Breast epithelium (tissue), 4 donors: ENCODE measurements around the gene TXLNG. TPM values are rescaled to one million over a fixed set of nuclear protein-coding genes. Genes with fewer than 3 reads are reported as not detected.
A peak's percentile ranks its signal among the peaks of the same experiment; 100 is the strongest.

Experiments
- DNase-seq, 2 donors: peaks; one replicate each; pipeline ENCODE4 v3.0.0-alpha.2; 2019; ENCODE audit warnings: low spot score in 2 of 2
- H3K27ac ChIP-seq, 2 donors: fragments of 200-600 bp; sonication (generic) in 1 of 2; one replicate each; pipeline ENCODE4 v1.5.1; 2016 to 2019; ENCODE audit warnings: mild to moderate bottlenecking in 1 of 2
- H3K27me3 ChIP-seq, 2 donors: fragments of 200-600 bp; sonication (generic) in 1 of 2; one replicate each; pipeline versions ENCODE4 v1.5.1 to v1.6.0; 2017 to 2019; ENCODE audit warnings: control low read depth in 1 of 2, mild to moderate bottlenecking in 1 of 2
- H3K36me3 ChIP-seq: fragments of 200-600 bp; one replicate; pipeline ENCODE4 v1.5.1; 2019
- H3K4me1 ChIP-seq, 2 donors: fragments of 200-600 bp; sonication (generic); one replicate each; pipeline ENCODE4 v1.5.1; 2016 to 2019; ENCODE audit warnings: control low read depth in 1 of 2
- H3K4me3 ChIP-seq, 3 donors: fragments of 200-600 bp; sonication (generic); 1 replicate in 2 of 3; 2 replicates in 1 of 3; pipeline ENCODE4 v1.5.1; 2016 to 2019; ENCODE audit warnings: mild to moderate bottlenecking in 3 of 3, moderate library complexity in 2 of 3
- H3K9me3 ChIP-seq, 2 donors: fragments of 200-600 bp; sonication (generic) in 1 of 2; one replicate each; pipeline ENCODE4 v1.5.1; 2016 to 2019; ENCODE audit warnings: control low read depth in 1 of 2
- POLR2A ChIP-seq: fragments of 450-650 bp; IDR thresholded peaks from one replicate; pipeline ENCODE4 v1.6.1; 2016; ENCODE audit warnings: antibody characterized with exemption, mild to moderate bottlenecking, moderate library complexity
- POLR2AphosphoS5 ChIP-seq, 3 donors: sonication (generic); formaldehyde crosslinking; IDR thresholded peaks; one replicate each; pipeline ENCODE4 v1.6.1; 2017; ENCODE audit warnings: antibody characterized with exemption in 3 of 3
- intact Hi-C: fragments of 100-400 bp; cut with DNase I; formaldehyde crosslinking; loops from one replicate; pipeline ENCODE4 v1.15.1; 2023; ENCODE audit warnings: low total_unique reads
- total RNA-seq, 3 donors: library from RNA; depleted of rRNA; stranded (reverse); fragments of >200 nt; gene quantifications; one replicate each; pipeline ENCODE4 v1.1.0, GENCODE V29; 2016
- TF ChIP-seq, protein P1 (sequence below), 3 donors: fragments of 450-650 bp; IDR thresholded peaks; one replicate each; pipeline ENCODE4 v1.5.1; 2016 to 2017; ENCODE audit warnings: antibody characterized with exemption in 3 of 3, mild to moderate bottlenecking in 3 of 3, moderate library complexity in 3 of 3

TXLNG gene
- total RNA-seq, 3 donors from 2014 or later, result 23.7 to 31.5 (median 25.2) TPM

DNA sequence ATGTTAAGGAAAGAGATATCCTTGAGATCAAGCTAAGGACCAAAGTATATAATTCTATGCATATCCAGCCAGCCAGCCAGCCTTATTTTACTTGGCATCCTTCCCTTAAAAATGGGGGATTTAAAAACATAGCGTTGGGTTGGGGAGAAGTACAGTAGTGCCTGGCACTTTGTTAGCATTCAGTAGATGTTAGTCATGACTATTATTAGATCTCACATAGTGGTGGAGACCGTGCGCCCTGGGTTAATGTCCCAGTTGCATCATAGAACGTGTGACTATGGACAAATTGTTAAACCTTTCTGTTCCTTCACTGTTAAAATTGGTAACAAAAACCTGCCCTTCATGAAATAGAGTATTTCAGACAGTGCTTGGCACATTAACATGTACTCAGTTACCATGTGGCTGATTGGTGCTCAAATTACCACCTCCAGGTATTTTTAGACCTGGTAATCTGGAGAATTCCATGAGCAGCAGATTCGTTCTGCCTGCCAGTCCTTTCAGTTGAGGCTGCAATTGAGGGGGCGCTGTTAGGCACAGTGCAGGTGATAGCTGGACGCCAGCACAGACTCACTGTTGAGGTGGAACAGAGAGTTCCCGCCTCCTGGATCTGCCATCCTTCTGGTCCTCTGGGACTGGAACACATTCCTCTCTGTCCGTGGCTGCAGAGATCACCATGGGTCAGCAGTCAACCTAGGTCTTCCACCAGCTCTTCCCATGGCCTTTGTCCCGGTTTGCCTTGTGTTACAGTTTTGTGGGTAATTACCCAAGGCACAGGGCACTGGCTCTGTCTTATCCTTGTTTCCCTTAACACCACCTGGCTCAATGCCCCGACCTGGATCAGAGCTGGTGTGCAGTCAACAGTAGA lies 52.2 kb downstream of the TXLNG start:
- no peak for DNase-seq
- no peak for TF ChIP-seq POLR2AphosphoS5 (IDR thresholded peaks at IDR 0.05)
- no peak for TF ChIP-seq POLR2A
- TF ChIP-seq, protein P1, sequence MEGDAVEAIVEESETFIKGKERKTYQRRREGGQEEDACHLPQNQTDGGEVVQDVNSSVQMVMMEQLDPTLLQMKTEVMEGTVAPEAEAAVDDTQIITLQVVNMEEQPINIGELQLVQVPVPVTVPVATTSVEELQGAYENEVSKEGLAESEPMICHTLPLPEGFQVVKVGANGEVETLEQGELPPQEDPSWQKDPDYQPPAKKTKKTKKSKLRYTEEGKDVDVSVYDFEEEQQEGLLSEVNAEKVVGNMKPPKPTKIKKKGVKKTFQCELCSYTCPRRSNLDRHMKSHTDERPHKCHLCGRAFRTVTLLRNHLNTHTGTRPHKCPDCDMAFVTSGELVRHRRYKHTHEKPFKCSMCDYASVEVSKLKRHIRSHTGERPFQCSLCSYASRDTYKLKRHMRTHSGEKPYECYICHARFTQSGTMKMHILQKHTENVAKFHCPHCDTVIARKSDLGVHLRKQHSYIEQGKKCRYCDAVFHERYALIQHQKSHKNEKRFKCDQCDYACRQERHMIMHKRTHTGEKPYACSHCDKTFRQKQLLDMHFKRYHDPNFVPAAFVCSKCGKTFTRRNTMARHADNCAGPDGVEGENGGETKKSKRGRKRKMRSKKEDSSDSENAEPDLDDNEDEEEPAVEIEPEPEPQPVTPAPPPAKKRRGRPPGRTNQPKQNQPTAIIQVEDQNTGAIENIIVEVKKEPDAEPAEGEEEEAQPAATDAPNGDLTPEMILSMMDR (IDR thresholded peaks at IDR 0.05), result no peak
- Histone ChIP-seq H3K9me3 (no peaks in the 10 kb centered on the region), H3K27ac (no peak overlapping the region), H3K4me1 (no peaks in the 10 kb centered on the region), H3K36me3 (no peaks in the 10 kb centered on the region), H3K4me3 (no peak overlapping the region), H3K27me3 (no peaks in the 10 kb centered on the region)
- intact Hi-C loops, result loop anchor here (5.0 kb wide), 1 partner anchor 1009 kb away; no protein-coding TSS in a partner anchor

GRCh38 chrX:16839219-16839851 lies 53.1 kb downstream of the TXLNG start:
- no peaks in the 10 kb centered on the region for H3K36me3 ChIP-seq
- DNase-seq, result no peak
- H3K27ac ChIP-seq, result no peak overlapping the region
- intact Hi-C loops, result loop anchor here (5.0 kb wide), 1 partner anchor 1008 kb away; no protein-coding TSS in a partner anchor
- no peak overlapping the region for H3K4me3 ChIP-seq
- TF ChIP-seq, protein P1 (IDR thresholded peaks at IDR 0.05), result no peak
- no peak for TF ChIP-seq POLR2A
- no peak for TF ChIP-seq POLR2AphosphoS5 (IDR thresholded peaks at IDR 0.05)
- H3K27me3 ChIP-seq, result no peaks in the 10 kb centered on the region
- no peaks in the 10 kb centered on the region for H3K4me1 ChIP-seq
- H3K9me3 ChIP-seq, result no peaks in the 10 kb centered on the region

DNA sequence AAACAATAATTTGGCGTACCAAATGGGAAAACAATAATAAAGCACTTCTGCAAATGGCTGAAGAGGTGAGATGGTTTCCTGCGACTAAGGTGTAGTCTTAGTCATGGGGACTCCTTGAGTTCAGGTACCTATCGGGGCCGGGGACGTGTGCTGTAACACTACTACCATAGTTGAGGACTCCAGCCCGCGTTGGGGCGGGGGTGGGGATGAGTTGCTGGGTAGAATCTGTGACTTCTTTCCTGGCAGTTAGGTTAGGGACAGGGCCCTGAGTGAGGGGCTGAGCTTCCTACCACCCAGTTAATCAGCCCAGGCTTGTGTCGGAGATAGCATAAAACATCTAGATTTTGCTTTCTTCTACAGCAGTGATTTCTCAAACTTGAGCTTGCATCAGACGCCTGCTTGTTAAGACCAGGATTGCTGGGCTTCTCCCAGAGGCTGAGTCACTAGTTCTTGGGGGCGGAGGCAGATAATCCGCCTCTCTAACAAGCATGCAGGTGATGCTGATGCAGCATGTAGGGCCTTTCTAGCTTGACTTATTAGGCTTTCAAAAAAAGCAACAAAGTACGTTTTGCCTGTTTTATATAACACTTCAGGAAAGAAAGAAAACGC lies 53.7 kb downstream of the TXLNG start:
- Histone ChIP-seq H3K4me3 (no peak overlapping the region), H3K36me3 (peaks cover 4% of the 10 kb centered on the region), H3K4me1 (no peaks in the 10 kb centered on the region), H3K27me3 (no peaks in the 10 kb centered on the region), H3K27ac (peak overlapping the region in 1 of 2 donors; percentile 8), H3K9me3 (no peaks in the 10 kb centered on the region)
- TF ChIP-seq POLR2A, result no peak
- TF ChIP-seq, protein P1 (IDR thresholded peaks at IDR 0.05), result no peak
- no peak for TF ChIP-seq POLR2AphosphoS5 (IDR thresholded peaks at IDR 0.05)
- intact Hi-C loops, result loop anchor here (5.0 kb wide), 1 partner anchor 1007 kb away; no protein-coding TSS in a partner anchor
- DNase-seq, result no peak

DNA sequence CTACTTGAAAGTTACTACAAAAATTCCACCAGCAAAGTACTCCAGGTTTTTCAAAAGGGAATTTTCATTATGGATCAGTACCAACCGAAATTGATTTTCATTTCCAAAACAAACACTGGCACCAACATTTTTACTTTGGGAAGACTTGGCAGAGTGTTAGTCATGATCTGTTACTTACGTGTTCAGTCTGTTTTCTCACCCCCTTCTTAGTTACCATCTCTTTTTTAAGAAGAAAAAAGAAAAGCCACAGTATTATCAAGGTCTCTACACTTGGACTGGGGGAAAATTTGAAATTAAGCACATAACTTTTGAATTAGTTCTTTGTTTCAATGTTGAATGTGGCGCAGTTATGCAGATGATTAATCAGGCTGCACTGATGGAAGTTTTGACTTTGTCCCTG lies 56.4 kb downstream of the TXLNG start:
- intact Hi-C loops, result no loop called here
- no peaks in the 10 kb centered on the region for H3K9me3 ChIP-seq
- H3K27me3 ChIP-seq, result no peaks in the 10 kb centered on the region
- TF ChIP-seq POLR2A, result no peak
- TF ChIP-seq, protein P1 (IDR thresholded peaks at IDR 0.05), result no peak
- no peak for TF ChIP-seq POLR2AphosphoS5 (IDR thresholded peaks at IDR 0.05)
- DNase-seq, result no peak
- H3K4me3 ChIP-seq, result no peak overlapping the region
- peaks cover 6% of the 10 kb centered on the region for H3K36me3 ChIP-seq
- no peak overlapping the region for H3K27ac ChIP-seq
- H3K4me1 ChIP-seq, result no peaks in the 10 kb centered on the region
